ENCODE results near the gene RRN3.
"Not testable (repeated sequence)": the region's sequence is repeated elsewhere in the genome, so short reads cannot be mapped to it uniquely, and the experiment has no call there.

The RRN3 gene

GRCh38 chr16:15093955-15094827 lies at the start of gene RRN3:
TSS of gene RRN3 (minus strand) at chr16:15094272. CDS start at chr16:15094233, 39 bp downstream.
- FAIRE-seq, result not testable (repeated sequence)

- not testable (repeated sequence) for FAIRE-seq
Observed at GRCh38 chr16:15143601-15144091, 49.6 kb upstream of the RRN3 start.

- FAIRE-seq, result not testable (repeated sequence)
Observed at GRCh38 chr16:15142891-15143600, 49.0 kb upstream of the RRN3 start.

- FAIRE-seq, result not testable (repeated sequence)
Observed at GRCh38 chr16:15142107-15142890, 48.2 kb upstream of the RRN3 start.

- FAIRE-seq, result no peak
Observed at GRCh38 chr16:15141586-15141985, 47.5 kb upstream of the RRN3 start.

- not testable (repeated sequence) for FAIRE-seq
Observed at GRCh38 chr16:15140444-15141365, 46.6 kb upstream of the RRN3 start.

GRCh38 chr16:15137514-15137913 lies 43.4 kb upstream of the RRN3 start:
- FAIRE-seq, result not testable (repeated sequence)

- FAIRE-seq, result not testable (repeated sequence)
Observed at GRCh38 chr16:15135483-15136360, 41.6 kb upstream of the RRN3 start.

GRCh38 chr16:15134752-15135482 lies 40.8 kb upstream of the RRN3 start:
- FAIRE-seq, result not testable (repeated sequence)

- FAIRE-seq, result not testable (repeated sequence)
Observed at GRCh38 chr16:15133554-15133953, 39.5 kb upstream of the RRN3 start.

- FAIRE-seq, result not testable (repeated sequence)
Observed at GRCh38 chr16:15132719-15133428, 38.8 kb upstream of the RRN3 start.

GRCh38 chr16:15130943-15131700 lies 37.0 kb upstream of the RRN3 start:
- FAIRE-seq, result not testable (repeated sequence)

- not testable (repeated sequence) for FAIRE-seq
Observed at GRCh38 chr16:15130256-15130932, 36.3 kb upstream of the RRN3 start.

- not testable (repeated sequence) for FAIRE-seq
Observed at GRCh38 chr16:15127641-15128425, 33.8 kb upstream of the RRN3 start.

- not testable (repeated sequence) for FAIRE-seq
Observed at GRCh38 chr16:15100372-15100987, 6.4 kb upstream of the RRN3 start.

GRCh38 chr16:15099366-15099909 lies 5.4 kb upstream of the RRN3 start:
- FAIRE-seq, result not testable (repeated sequence)

Data from TTC549 (cell line).